ENCODE results near the gene BCDIN3D.

DNA sequence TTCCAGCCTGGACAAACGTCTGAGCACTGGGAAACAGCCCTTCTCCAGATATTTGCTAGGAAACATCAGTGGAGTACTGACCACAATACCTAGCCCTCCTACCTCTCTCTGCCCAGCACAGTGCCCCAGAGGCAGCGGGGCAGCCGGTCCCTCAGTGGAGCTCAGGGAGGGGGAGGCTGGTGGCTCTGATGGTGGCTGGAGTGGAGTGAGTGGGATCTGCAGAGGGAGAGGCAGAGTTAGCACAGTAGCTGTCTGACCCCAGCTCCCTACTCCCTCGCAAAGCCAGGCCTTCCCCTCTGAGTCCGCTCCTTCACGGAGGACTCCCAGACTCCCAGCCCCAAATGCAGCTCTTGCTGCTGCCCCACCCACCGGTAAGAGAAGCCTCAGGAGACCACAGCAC, 44.7 kb downstream of the BCDIN3D start:
- TF ChIP-seq, protein P1, sequence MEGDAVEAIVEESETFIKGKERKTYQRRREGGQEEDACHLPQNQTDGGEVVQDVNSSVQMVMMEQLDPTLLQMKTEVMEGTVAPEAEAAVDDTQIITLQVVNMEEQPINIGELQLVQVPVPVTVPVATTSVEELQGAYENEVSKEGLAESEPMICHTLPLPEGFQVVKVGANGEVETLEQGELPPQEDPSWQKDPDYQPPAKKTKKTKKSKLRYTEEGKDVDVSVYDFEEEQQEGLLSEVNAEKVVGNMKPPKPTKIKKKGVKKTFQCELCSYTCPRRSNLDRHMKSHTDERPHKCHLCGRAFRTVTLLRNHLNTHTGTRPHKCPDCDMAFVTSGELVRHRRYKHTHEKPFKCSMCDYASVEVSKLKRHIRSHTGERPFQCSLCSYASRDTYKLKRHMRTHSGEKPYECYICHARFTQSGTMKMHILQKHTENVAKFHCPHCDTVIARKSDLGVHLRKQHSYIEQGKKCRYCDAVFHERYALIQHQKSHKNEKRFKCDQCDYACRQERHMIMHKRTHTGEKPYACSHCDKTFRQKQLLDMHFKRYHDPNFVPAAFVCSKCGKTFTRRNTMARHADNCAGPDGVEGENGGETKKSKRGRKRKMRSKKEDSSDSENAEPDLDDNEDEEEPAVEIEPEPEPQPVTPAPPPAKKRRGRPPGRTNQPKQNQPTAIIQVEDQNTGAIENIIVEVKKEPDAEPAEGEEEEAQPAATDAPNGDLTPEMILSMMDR (IDR thresholded peaks at IDR 0.05; ENCODE audit: insufficient read depth, low read depth, low read length) = no peak
- no peak for TF ChIP-seq EZH2 (IDR thresholded peaks at IDR 0.05; ENCODE audit: insufficient read depth, low read length)

Measured in astrocyte (in vitro differentiated cells and primary cell).